Renal pelvis (tissue), 12 donors: ENCODE measurements around the gene KPNA6. TPM values are rescaled to one million over a fixed set of nuclear protein-coding genes. Genes with fewer than 3 reads are reported as not detected.
A peak's percentile ranks its signal among the peaks of the same experiment; 100 is the strongest.
"Not testable (repeated sequence)": the region's sequence is repeated elsewhere in the genome, so short reads cannot be mapped to it uniquely, and the experiment has no call there.

ENCODE experiments used
- DNase-seq: peaks from one replicate; pipeline ENCODE4 v3.0.0-alpha.2; 2013
- long read RNA-seq, 16 experiments: transcript quantifications; one replicate each; lab custom pipeline, GENCODE V29; 2026
- polyA plus RNA-seq, 3 donors: library from polyadenylated mRNA; unstranded; fragments of 120-200 nt; gene quantifications; one replicate each; pipeline ENCODE4 v1.2.1, GENCODE V29; 2013; ENCODE audit not compliant: insufficient read length in 3 of 3

KPNA6 gene
- 10 to 100 TPM; 26.4 to 38.7 (median 38.0) TPM for polyA plus RNA-seq
- long read RNA-seq, donor 1, full-length matches to known transcripts = 6 of 6 reads
- long read RNA-seq, donor 1, partial matches to known transcripts = 0 of 6 reads
- long read RNA-seq, donor 1, other reads (novel, unspliced or antisense) = 0 of 6 reads
- long read RNA-seq, donor 2, full-length matches to known transcripts = 3 of 3 reads
- long read RNA-seq, donor 2, partial matches to known transcripts = 0 of 3 reads
- long read RNA-seq, donor 2, other reads (novel, unspliced or antisense) = 0 of 3 reads
- long read RNA-seq, donor 3, full-length matches to known transcripts = 4 of 4 reads
- long read RNA-seq, donor 3, partial matches to known transcripts = 0 of 4 reads
- long read RNA-seq, donor 3, other reads (novel, unspliced or antisense) = 0 of 4 reads
- long read RNA-seq, donor 4, full-length matches to known transcripts = 3 of 3 reads
- long read RNA-seq, donor 4, partial matches to known transcripts = 0 of 3 reads
- long read RNA-seq, donor 4, other reads (novel, unspliced or antisense) = 0 of 3 reads
- long read RNA-seq, donor 5 = 0 reads
- long read RNA-seq, donor 6, full-length matches to known transcripts = 2 of 7 reads
- long read RNA-seq, donor 6, partial matches to known transcripts = 5 of 7 reads
- long read RNA-seq, donor 6, other reads (novel, unspliced or antisense) = 0 of 7 reads
- long read RNA-seq, donor 7, full-length matches to known transcripts = 6 of 6 reads
- long read RNA-seq, donor 7, partial matches to known transcripts = 0 of 6 reads
- long read RNA-seq, donor 7, other reads (novel, unspliced or antisense) = 0 of 6 reads
- long read RNA-seq, donor 8, full-length matches to known transcripts = 2 of 2 reads
- long read RNA-seq, donor 8, partial matches to known transcripts = 0 of 2 reads
- long read RNA-seq, donor 8, other reads (novel, unspliced or antisense) = 0 of 2 reads
- long read RNA-seq, donor 9, full-length matches to known transcripts = 4 of 4 reads
- long read RNA-seq, donor 9, partial matches to known transcripts = 0 of 4 reads
- long read RNA-seq, donor 9, other reads (novel, unspliced or antisense) = 0 of 4 reads
- long read RNA-seq, donor 10, full-length matches to known transcripts = 3 of 12 reads
- long read RNA-seq, donor 10, partial matches to known transcripts = 9 of 12 reads
- long read RNA-seq, donor 10, other reads (novel, unspliced or antisense) = 0 of 12 reads
- long read RNA-seq, donor 11, full-length matches to known transcripts = 2 of 2 reads
- long read RNA-seq, donor 11, partial matches to known transcripts = 0 of 2 reads
- long read RNA-seq, donor 11, other reads (novel, unspliced or antisense) = 0 of 2 reads
- long read RNA-seq, donor 12, full-length matches to known transcripts = 11 of 16 reads
- long read RNA-seq, donor 12, partial matches to known transcripts = 5 of 16 reads
- long read RNA-seq, donor 12, other reads (novel, unspliced or antisense) = 0 of 16 reads
- long read RNA-seq, donor 13, full-length matches to known transcripts = 1 of 65 reads
- long read RNA-seq, donor 13, partial matches to known transcripts = 64 of 65 reads
- long read RNA-seq, donor 13, other reads (novel, unspliced or antisense) = 0 of 65 reads
- long read RNA-seq, donor 14 = 0 reads
- long read RNA-seq, donor 15, full-length matches to known transcripts = 4 of 9 reads
- long read RNA-seq, donor 15, partial matches to known transcripts = 5 of 9 reads
- long read RNA-seq, donor 15, other reads (novel, unspliced or antisense) = 0 of 9 reads
- long read RNA-seq, donor 16, full-length matches to known transcripts = 6 of 73 reads
- long read RNA-seq, donor 16, partial matches to known transcripts = 67 of 73 reads
- long read RNA-seq, donor 16, other reads (novel, unspliced or antisense) = 0 of 73 reads

DNA sequence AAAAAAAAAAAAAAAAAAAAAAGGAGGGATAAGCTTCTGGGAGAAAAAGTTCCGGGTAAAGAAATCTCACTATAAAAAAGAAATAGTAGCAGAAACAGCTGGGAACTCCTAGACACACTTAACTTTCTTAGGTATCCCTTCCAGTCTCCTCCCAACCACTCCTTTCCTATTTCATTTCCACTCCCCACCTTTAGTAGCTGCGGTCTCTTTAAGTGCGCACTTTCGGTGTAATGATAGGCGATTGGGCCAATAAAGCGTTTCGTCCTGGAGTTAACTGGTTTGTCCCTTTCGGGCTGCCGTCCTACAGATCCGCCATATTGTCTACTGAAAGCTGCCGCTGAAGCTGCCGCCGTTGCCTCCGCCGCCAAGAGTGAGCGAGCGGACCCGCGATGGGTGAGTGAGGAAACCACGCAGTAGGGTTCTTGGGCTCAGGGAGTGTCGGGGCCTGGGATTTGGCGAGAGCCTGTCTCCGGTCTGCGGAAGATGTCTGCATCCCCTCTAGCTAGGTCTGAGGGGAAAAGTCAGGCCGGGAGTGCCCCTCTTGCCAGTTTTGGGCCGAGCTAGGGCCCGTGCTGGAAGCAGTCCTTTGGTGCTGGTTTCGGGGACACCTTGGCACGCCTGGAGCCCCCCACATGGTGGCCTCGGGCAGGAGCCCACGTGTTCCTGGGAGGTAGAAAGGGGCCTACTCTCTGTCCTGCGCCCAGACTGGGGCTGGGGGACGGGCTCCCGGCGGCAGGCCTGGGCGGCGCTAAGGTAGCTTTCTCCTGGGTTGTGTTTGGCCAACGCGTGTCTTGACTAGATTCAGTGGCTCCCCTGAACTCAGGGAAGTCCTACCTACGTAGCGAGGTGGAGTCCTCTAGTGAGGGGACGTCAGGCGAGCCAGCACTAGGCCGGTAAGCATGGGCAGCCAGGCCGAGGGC is at the start of gene KPNA6:
Gene KPNA6, plus strand, starts transcription at position 315 of the 920 bp plus-strand sequence. Its CDS starts 75 bp downstream, at position 390.
- DNase-seq = peak; percentile 97

DNA sequence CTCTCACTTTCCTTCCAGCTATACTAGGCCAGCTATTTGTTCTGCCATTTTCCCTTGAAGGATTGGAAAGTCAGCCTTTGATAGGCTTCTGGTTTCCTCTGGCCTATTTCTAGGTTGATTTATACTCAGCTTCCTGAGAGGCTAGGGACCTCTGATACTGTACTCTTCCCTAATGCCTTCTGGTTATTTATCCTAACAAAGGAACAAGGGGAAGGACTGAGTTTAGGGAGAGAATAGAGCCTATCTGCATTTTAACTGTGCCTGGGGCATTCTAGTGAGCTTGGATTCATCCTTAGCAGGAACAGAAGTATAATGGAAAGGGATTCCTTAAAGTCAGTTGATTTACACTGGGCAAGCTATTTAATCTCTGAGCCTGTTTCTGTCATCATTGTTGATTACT is 46.9 kb upstream of the KPNA6 start:
- DNase-seq = no peak

DNA sequence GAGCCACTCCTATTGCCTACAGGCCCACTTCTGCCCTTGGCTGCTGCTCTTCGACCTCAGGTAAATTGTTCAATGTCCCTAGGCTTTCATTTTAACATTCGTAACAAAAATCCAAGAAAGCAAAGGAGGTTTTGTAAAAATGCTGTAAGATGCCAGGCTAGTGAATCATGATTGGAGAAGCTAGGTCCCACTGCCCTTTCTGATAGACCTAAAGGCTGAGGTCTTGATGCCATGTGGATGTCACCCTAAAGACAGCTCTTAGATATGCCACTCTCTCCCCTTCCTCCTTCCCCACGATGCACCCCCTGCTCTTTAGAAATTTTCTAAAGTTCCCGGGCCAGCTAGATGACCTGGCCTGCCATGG is 45.0 kb upstream of the KPNA6 start:
- DNase-seq = no peak

DNA sequence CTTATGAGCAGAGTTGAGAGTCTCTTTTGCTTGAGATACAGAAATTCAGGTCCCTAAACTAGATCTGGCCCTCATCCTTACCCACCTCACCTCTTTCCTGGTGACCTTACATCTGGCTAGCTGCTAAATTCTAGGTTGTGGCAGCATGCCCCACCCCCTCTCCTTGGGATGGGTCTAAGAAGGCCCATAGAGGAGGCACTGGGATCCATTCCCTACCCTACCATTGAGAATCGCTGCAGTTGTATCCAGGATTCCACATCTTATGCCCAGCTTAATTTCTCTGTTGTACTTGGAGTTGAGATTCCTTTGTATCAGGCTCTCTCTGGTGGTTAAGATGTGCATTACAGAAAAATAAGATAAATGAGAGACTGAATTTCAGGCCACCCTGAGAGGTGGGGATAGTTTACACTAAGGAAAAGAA is 44.6 kb upstream of the KPNA6 start:
- DNase-seq = peak; percentile 73

DNA sequence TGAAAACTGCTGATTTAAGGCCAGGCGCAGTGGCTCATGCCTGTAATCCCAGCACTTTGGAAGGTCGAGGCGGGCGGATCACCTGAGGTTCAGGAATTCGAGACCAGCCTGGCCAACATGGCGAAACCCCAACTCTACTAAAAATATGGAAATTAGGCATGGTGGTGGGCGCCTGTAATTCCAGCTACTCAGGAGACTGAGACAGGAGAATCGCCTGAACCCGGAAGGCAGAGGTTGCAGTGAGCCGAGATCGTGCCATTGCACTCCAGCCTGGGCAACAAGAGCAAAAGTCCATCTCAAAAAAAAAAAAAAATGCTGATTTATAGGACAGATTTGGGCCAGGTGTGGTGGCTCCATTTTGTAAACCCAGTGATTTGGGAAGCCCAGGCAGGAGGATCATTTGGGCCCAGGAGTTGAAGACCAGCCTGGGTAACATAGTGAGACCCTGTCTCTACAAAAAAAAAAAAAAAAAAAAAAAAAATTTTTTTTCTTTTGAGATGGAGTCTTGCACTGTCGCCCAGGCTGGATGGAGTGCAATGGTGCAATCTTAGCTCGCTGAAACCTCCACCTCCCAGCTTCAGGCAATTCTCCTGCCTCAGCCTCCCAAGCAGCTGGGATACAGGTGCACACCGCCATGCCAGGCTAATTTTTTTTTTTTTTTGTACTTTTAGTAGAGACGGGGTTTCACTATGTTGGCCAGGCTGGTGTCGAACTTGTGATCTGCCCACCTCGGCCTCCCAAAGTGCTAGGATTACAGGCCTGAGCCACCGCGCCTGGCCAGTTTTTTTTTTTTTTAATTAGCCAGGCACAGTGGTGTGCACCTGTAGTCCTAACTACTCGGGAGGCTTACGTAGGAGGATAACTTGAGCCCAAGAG is 42.0 kb upstream of the KPNA6 start:
- not testable (repeated sequence) for DNase-seq

DNA sequence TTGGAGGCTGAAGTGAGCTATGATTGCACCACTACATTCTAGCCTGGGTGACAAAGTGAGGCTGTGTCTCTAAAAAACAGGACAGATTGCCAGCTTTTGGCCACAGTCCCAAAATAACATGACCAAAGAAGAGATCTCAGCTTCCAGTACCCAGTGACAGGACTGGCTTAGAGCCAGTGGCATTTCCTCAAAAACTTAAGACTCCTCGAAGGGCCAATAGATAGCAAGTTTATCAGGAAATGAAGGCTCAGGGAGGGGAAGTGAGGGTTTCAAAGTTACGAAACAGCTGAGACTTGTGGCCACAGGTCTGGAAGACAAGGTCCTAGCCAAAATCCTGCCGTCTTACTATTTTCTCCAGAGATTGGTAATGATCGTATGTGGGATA is 41.4 kb upstream of the KPNA6 start:
- peak; percentile 50 for DNase-seq

DNA sequence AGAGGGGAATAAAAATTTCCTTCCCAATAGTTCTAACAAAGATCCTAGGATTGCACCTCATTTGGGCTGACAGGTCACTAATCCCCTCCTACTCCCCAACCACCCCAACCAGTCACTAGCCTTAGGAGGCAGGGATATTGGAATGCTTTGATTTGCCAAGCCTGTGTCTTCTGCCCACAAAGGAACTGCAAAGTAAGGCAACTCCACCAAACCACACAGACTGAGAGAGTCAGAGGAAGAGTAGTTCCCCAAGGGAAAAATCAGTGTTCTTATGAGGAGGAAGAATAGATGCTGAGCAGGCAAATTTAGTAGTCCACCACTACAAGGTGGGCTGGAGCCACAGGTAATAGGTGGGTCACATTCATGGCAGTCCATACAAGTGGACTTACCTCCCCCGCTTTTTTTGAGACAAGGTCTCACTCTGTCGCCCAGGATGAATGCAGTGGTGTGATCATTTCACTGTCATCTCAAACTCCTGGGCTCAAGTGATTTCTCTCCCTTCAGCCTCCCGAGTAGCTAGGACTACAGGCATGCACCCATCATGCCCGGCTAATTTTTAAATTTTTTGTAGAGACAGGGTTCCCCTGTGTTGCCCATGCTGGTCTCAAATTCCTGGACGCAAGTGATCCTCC is 38.8 kb upstream of the KPNA6 start:
- DNase-seq = no peak

DNA sequence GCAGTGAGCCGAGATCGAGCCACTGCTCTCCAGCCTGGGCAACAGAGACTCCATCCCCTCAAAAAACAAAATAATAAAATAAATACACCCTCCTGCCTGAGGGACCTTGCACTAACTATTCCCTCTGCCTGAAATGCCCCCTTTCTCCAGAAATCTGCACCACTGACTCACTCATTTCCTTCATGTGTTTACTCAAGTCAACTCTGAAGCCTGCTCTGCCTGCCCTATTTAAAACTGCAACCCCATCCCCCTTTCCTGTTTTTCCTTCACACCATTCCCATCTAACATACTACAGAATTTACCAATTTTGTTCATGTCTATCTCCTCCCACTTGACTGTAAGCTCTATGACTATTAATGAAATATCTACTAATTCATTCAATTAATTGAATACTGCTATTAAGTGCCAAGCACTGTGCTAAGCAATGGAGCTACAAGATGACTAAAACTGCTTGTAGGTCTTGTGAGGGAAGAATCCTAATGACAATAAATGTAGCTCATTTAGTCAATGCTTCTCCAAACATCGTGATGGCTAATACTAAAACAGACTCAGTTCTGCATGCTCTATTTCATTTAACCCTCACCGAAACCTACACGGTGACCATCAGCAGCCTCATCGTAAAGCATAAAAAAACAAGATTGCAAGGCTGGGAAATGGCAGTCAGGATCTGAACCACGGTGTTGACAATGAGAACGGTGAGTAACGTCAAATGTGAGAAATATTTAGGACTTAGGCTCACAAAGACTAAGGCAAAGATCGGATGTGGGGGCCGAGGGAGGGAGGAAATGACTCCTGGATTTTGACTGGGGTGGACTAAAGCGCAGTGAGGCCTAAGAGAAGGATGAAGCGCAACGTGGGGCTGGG is 35.9 kb upstream of the KPNA6 start:
- DNase-seq = peak; percentile 46

DNA sequence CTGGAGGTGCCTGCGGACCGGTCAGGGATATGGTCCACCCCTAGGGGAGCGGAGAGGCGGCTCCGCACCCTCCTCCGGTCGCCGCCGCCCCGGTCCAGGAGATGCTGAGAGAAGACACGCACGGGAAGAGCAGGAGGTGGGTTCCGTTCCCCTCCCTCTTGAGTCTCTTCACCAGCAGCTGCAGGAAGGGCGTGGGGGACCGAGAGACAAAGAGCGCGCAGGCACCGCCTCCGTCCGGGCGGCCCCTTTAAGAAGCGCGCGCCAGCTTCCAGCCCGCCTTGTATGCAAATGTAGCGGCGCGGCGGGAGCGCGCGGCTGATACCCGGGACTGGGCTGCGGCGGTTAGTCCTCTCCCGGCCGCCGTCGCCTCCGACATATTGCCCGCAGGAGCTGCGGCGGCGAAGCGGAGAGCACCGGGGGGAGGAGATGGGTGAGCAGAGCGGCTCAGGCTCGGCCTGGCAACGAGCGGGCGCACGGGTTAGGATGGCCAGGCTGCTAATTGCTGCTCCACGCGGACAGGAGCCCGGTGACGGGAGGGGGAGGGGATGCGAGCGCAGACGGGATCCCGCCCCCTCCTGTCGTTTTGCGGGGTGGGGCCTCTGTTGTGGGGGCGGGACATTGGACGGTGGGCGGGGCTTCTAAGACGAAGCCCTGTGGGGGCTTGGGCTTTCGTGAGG is 35.1 kb upstream of the KPNA6 start, which contains the start of gene TMEM39B:
Gene TMEM39B, plus strand, starts transcription at position 318 of the 677 bp plus-strand sequence. Its CDS starts 109 bp downstream, at position 427.
- DNase-seq = peak; percentile 96

DNA sequence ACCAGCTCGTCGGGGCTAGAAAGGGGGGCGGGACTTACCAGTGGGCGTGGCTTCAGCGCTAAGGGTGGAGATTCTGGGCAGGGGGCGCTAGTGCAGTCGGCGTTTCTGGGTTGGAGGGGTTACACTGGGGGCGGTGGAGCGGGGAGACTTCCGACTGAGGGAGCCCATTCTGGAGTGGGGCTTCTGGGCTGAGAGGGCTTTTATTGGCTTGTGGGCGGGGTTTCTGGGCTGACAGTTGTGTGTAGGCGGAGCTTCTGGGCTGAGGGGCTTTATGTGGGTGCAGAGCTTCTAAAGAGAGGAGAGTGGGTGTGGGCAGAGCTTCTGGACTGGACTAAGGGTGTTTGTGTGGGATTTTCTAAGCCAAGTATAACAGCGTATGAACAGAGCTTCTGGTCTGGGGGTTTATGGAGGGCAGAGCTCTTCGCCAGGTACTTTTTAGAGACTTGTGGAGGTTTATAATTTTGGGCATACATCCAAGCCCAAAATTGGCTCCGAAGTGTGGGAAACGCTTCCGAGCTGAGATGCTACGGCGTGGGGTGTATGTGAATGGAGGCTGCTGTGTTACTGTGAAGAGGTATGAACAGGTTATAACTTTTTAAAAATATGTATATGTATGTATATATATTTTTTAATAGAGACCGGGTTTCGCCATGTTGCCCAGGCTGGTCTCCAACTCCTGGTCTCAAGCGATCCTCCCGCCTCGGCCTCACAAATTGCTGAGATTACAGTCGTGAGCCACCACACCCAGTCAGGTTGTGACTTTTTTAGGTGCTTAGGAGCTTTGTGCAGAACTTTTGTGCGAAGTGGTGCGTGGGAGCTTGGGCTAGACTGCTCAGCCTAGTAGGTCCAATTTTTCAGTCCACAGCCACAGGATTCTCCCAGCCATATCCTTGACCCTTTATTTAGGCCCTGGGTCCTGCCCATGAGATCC is 34.3 kb upstream of the KPNA6 start:
- DNase-seq = peak; percentile 94

DNA sequence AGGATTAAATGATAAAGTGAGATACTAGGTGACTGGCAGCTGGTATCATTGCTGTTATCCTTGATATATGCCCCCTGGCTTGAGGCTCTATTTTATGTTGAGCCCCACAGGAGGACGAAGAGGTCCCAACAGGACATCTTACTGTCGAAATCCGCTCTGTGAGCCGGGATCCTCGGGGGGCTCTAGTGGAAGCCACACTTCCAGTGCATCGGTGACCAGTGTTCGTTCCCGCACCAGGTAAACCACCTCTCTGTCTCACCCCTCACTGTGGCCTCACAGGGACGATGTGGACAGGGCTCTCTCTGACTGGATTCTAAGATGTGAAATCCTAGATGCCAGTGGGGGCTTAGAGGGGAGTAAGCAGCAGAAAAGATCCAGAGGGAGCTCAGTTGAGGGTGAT is 33.0 kb upstream of the KPNA6 start:
- DNase-seq = no peak

DNA sequence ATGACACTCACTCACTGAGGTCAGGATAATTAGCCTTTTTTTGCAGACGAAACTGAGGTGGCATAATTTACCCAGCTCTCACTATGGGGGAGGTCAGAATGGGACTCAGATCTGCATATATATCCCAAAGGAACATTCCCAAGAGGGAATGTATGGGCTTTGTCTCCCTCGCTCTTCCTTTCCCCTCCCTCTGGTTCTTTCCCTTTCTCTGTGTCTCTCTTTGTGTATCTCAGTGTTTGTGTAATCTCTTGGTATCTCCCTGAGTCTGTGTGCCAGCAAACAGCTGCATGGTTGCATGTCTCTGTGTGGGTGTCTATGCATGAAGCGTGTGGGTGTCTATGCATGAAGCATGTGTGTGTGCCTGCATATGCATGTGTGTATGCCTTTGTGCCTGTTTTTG is 30.4 kb upstream of the KPNA6 start:
- no peak for DNase-seq

DNA sequence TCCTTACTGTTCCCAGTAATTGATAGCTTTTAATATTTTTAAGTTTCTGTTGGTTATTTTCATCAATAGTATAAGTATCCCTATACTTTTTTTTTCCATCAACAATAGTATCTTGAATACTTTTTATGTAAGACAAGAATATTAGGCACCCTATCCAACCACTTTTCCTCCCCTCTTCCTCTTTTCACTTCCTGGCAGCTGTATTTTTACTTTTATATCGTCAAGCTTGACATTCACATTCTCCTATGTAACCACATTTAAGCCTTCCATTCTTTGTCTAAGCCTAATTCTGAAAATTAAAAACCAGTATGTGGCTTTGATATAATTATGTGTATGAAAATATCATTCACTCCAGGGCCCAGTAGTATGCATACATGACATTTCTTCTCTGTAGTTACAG is 25.8 kb upstream of the KPNA6 start:
- DNase-seq = no peak

DNA sequence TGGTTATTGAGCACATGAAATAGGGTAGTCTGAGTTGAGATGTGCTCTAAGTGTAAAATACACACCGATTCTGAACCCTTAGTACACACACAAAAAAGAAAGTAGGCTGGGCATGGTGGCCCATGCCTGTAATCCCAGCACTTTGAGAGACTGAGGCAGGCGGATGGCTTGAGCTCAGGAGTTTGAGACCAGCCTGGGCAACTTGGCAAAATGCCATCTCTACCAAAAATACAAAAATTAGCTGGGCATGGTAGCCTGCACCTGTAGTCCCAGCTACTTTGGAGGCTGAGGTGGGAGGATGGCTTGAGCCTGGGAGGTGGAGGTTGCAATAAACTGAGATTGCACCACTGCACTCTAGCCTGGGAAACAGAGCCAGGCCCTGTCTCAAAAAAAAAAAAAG is 21.5 kb upstream of the KPNA6 start:
- DNase-seq = not testable (repeated sequence)

DNA sequence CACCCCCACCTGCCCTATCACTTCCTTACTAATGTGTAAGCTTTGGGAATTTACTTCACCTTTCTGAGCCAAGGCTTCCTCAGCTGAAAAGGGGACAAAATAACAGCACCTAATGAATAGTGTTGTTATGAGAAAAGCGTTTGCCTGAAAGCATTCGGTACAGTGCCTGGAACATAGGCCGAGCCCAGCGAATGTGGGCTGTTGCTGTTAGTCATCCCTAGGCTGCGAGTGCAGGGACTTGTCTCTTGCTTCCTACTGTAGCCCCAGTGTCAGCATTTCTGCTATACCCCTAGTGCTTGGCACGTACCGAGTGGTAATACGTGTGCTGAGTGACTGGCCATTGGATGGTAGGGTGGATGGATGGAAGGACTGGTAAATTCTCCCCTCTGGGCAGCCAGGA is 16.7 kb upstream of the KPNA6 start:
- DNase-seq = no peak
